ENCODE results near the gene SLC15A1.

DNA sequence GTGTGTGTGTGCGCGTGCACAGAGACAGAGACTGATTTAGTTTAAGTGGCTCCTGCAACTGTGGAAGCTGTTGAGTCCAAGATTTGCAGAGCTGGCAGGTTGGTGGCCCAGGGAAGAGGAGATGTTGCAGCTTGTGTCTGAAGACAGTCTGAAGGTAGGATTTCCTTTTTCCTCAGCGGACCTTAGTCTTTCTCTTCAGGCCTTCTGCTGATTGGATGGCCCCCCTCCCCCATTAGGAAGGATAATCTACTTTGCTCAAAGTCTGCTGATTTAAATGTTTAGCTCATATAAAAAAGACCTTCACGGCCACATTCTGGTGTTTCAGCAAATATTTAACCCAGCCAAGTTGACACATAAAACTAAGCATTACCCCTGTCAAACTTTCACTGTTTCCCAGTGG is 84.3 kb downstream of the SLC15A1 start:
- TF ChIP-seq, protein P1, sequence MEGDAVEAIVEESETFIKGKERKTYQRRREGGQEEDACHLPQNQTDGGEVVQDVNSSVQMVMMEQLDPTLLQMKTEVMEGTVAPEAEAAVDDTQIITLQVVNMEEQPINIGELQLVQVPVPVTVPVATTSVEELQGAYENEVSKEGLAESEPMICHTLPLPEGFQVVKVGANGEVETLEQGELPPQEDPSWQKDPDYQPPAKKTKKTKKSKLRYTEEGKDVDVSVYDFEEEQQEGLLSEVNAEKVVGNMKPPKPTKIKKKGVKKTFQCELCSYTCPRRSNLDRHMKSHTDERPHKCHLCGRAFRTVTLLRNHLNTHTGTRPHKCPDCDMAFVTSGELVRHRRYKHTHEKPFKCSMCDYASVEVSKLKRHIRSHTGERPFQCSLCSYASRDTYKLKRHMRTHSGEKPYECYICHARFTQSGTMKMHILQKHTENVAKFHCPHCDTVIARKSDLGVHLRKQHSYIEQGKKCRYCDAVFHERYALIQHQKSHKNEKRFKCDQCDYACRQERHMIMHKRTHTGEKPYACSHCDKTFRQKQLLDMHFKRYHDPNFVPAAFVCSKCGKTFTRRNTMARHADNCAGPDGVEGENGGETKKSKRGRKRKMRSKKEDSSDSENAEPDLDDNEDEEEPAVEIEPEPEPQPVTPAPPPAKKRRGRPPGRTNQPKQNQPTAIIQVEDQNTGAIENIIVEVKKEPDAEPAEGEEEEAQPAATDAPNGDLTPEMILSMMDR (IDR thresholded peaks at IDR 0.05 in 4 of 5, conservative IDR thresholded peaks at IDR 0.05 in 1 of 5), result no peak
- TF ChIP-seq POLR2A (IDR thresholded peaks at IDR 0.05), result no peak

All from gastrocnemius medialis (tissue), 4 donors.